RWPE1 (cell line): Measurements from ENCODE around the gene DYDC2.
"Not testable (repeated sequence)": the region's sequence is repeated elsewhere in the genome, so short reads cannot be mapped to it uniquely, and the experiment has no call there.

ENCODE experiments used
- CTCF ChIA-PET: fragments of 350-600 bp; sonication (Branson Sonifier 250); formaldehyde crosslinking; extraction: SDS; loops from one replicate; lab custom pipeline; 2021; lab: Yijun Ruan, JAX
- POLR2A ChIA-PET: fragments of 400-600 bp; formaldehyde crosslinking; extraction: SDS; loops from one replicate; lab custom pipeline; 2020; ENCODE audit warnings: antibody characterized with exemption; ENCODE audit not compliant: low non-redundant PET; lab: Yijun Ruan, JAX
- DNase-seq: peaks from one replicate; pipeline ENCODE4 v3.0.0; 2012; ENCODE audit warnings: low spot score
- H3K27ac ChIP-seq: fragments of 450-650 bp; 2 replicates; pipeline ENCODE4 v1.5.1; 2017
- TF ChIP-seq, protein P1 (sequence below): fragments of 450-650 bp; conservative IDR thresholded peaks from 2 replicates; pipeline ENCODE4 v1.5.1; 2017; ENCODE audit warnings: low read depth, mild to moderate bottlenecking

DYDC2 gene

DNA sequence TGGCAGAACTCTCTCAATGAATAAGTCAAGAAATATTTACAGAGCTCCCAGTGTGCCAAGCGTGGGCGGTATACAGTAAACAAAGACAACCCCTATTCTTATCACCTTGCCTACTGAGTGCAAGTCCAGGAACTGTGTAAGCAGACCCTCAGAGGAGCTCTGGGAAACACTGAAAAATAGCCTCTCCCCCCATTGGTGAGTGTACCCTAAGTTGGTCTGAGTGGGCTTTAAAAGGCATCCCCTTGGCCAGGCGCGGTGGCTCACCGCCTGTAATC is 1.2 kb downstream of the DYDC2 start:
- H3K27ac ChIP-seq = no peak overlapping the region
- POLR2A ChIA-PET = no interaction called here
- TF ChIP-seq, protein P1, sequence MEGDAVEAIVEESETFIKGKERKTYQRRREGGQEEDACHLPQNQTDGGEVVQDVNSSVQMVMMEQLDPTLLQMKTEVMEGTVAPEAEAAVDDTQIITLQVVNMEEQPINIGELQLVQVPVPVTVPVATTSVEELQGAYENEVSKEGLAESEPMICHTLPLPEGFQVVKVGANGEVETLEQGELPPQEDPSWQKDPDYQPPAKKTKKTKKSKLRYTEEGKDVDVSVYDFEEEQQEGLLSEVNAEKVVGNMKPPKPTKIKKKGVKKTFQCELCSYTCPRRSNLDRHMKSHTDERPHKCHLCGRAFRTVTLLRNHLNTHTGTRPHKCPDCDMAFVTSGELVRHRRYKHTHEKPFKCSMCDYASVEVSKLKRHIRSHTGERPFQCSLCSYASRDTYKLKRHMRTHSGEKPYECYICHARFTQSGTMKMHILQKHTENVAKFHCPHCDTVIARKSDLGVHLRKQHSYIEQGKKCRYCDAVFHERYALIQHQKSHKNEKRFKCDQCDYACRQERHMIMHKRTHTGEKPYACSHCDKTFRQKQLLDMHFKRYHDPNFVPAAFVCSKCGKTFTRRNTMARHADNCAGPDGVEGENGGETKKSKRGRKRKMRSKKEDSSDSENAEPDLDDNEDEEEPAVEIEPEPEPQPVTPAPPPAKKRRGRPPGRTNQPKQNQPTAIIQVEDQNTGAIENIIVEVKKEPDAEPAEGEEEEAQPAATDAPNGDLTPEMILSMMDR = no peak
- no peak for DNase-seq
- CTCF ChIA-PET = interaction anchor here (0.6 kb wide), 1 partner anchor 25 kb away, joined by 3 read pairs; no protein-coding TSS in a partner anchor

DNA sequence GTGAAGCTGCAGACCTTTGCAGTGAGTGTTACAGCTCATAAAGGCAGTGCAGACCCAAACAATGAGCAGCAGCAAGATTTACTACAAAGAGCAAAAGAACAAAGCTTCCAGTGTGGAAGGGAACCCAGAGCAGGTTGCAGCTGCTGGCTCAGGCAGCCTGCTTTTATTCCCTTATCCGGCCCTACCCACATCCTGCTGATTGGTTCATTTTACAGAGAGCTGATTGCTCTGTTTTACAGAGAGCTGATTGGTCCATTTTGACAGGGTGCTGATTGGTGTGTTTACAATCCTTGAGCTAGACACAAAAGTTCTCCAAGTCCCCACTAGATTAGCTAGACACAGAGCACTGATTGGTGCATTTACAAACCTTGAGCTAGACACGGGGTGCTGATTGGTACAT is 2.3 kb downstream of the DYDC2 start:
- CTCF ChIA-PET, H3K27ac ChIP-seq, DNase-seq, POLR2A ChIA-PET: not testable (repeated sequence)

DNA sequence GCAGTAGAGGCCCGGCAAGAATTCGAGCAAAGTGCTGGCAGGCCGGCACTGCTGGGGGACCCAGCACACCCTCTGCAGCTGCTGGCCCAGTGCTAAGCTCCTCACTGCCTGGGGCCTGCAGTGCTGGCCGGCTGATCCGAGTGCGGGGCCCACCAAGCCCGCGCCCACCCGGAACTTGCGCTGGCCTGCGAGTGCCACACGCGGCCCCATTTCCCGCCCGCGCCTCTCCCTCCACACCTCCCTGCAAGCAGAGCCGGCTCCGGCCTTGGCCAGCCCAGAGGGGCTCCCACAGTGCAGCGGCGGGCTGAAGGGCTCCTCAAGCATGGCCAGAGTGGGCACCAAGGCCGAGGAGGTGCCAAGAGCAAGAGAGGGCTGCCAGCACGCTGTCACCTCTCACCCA is 3.1 kb downstream of the DYDC2 start:
- POLR2A ChIA-PET = no interaction called here
- TF ChIP-seq, protein P1 = no peak
- DNase-seq = no peak
- CTCF ChIA-PET = interaction anchor here (0.5 to 1.0 kb wide), 2 partner anchors 25 to 84 kb away, joined by 3 to 4 read pairs; no protein-coding TSS in a partner anchor
- H3K27ac ChIP-seq = no peak overlapping the region

DNA sequence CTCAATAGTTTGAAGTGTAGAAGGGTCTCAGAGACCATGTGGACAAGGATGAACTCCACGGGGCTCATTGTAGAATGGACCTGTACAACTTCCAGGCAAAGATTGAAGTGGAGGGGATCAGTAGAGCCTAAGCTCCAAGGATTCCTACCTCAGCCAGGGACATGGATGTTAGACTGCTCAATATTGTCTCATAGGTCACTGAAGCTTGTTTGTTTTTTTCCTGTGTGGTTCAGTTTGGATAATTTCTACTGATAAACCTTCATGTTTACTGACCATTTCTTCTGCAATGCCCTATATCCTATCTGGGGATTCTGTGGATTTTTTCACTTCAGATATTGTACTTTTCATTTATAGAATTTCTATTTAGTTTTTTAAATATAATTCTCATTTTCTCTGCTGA is 8.9 kb downstream of the DYDC2 start:
- CTCF ChIA-PET = no interaction called here
- POLR2A ChIA-PET = no interaction called here
- DNase-seq = no peak
- H3K27ac ChIP-seq = no peak overlapping the region
- TF ChIP-seq, protein P1 = no peak

DNA sequence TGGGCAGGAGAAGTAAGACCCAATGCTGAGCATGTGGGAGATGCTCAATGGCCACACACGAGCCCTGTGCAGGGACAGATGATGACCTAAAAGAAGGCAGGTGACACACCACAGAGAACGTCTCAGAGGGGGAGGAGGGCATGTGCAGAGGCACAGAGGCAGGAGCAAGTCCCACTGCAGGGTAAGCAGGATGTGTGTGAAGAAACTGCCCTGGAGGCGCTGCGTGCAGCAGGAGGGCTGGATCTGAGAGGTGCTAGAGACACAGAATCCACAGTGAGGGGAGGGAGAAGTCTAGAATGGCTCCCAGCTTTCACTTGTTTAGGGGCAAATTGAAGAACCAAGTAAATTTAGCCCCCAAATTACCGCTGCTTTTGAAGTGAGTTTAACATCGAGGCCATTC is 14.9 kb downstream of the DYDC2 start:
- ChIA-PET POLR2A (no interaction called here), CTCF (no interaction called here)
- TF ChIP-seq, protein P1 = no peak
- no peak for DNase-seq
- no peak overlapping the region for H3K27ac ChIP-seq

DNA sequence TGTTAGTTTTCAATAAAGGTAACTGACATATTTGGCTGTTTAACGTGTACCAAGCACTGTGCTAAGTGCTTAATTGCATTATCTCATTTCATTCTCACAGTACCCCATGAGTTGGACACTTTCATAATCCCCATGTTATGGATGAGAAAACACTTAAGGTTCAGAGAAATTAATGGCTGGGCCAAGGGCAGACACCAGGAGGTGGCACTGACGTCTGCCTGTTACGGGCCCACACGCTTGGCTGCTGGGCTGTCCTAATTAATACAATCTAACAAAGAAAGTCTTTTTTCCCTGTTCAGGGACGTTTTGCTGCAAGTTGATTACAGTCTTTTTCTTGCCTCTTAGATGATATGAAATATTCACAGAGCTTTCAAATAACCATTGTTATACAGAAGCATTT is 16.1 kb downstream of the DYDC2 start:
- CTCF ChIA-PET = no interaction called here
- DNase-seq = no peak
- no peak overlapping the region for H3K27ac ChIP-seq
- POLR2A ChIA-PET = no interaction called here
- TF ChIP-seq, protein P1 = no peak

DNA sequence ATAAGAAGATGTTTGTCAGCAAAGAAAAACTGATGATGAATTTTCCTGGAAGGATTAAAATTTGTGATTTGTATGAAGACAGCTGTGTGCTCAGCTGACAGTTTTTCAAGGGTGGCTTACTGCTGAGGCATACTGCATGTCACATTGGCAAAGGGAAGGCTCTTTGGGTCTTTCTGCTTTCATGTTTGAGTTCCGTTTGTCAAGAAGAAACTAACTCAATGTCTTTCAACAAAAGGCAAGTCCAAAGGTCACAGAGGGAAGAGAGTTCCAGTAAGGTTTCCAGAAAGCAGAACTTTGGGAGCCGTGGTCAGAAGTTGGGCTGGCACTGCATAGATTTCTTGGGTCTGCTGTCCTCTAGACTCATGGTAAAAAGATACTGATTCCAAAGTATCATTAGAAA is 16.9 kb downstream of the DYDC2 start:
- TF ChIP-seq, protein P1 = no peak
- POLR2A ChIA-PET = no interaction called here
- CTCF ChIA-PET = no interaction called here
- no peak overlapping the region for H3K27ac ChIP-seq
- DNase-seq = no peak
